ENCODE measurements around the gene PLD2.
"Not testable (repeated sequence)": the region's sequence is repeated elsewhere in the genome, so short reads cannot be mapped to it uniquely, and the experiment has no call there.

PLD2 gene

DNA sequence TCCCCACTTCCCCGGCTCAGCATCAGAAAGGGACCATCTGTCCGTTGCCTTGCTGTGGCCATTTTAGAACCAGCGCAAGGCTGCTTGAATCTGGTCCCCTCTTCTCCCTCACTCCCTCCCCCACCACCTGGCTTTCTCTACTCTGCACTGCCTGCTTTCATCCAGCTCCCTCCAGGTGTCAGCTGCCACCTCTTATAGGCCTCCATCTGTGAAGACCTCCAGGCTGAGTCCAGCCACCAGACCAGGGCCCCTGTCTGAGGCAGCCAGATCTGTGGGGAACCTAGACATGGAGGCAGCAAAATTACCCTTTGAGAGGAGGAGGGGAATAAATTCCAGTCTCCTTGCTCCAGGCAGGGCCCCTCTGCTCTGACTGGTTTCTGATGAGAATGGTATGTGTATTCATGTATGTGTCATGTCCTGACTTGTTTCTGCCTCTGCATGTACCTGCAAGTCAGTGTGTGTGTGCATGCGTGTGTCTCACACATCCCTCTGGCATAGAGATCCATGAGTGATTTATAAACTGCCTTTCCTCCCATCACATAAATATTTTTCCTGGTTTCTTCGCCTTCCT lies 47.2 kb downstream of the PLD2 start:
- TF ChIP-seq, protein P1, sequence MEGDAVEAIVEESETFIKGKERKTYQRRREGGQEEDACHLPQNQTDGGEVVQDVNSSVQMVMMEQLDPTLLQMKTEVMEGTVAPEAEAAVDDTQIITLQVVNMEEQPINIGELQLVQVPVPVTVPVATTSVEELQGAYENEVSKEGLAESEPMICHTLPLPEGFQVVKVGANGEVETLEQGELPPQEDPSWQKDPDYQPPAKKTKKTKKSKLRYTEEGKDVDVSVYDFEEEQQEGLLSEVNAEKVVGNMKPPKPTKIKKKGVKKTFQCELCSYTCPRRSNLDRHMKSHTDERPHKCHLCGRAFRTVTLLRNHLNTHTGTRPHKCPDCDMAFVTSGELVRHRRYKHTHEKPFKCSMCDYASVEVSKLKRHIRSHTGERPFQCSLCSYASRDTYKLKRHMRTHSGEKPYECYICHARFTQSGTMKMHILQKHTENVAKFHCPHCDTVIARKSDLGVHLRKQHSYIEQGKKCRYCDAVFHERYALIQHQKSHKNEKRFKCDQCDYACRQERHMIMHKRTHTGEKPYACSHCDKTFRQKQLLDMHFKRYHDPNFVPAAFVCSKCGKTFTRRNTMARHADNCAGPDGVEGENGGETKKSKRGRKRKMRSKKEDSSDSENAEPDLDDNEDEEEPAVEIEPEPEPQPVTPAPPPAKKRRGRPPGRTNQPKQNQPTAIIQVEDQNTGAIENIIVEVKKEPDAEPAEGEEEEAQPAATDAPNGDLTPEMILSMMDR (IDR thresholded peaks at IDR 0.05; ENCODE audit: low read depth, low read length, missing control alignments): no peak
- DNase-seq (ENCODE audit: low read depth): no peak
- H3K4me3 ChIP-seq (ENCODE audit: low read depth, low read length): no peak overlapping the region

DNA sequence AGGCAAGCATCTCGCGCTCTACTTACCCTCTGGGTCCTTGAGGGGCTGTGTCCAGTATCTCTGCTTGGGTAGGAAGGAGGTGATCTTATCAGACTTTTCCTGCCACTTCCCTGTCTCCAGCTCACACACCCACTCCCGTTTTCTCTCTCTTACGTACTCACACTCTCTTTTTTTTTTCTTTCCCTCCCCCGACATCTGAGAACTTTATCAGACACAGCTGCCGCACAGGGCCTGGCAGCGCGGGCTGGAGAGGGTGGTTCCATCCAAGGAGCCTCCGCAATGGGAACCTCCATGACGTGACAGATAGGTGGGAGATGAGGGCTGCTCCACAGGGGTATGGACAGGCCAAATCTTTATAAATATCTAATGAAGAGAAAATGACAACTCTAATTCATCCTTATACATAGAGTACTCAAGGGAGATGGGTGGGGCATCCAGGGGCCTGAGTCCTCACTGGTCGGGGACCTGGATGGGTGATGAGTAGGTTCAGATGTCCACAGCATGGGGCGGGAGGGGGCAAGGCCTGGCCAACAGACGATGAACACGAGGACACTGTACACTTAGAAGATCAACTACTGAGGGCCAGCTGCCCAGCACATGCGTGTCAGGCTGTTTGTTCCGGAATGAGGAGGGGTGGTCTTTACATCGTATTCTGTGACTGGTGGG lies 49.5 kb downstream of the PLD2 start:
- TF ChIP-seq, protein P1 (IDR thresholded peaks at IDR 0.05; ENCODE audit: low read depth, low read length, missing control alignments): no peak
- no peak overlapping the region for H3K4me3 ChIP-seq (ENCODE audit: low read depth, low read length)
- DNase-seq (ENCODE audit: low read depth): no peak

DNA sequence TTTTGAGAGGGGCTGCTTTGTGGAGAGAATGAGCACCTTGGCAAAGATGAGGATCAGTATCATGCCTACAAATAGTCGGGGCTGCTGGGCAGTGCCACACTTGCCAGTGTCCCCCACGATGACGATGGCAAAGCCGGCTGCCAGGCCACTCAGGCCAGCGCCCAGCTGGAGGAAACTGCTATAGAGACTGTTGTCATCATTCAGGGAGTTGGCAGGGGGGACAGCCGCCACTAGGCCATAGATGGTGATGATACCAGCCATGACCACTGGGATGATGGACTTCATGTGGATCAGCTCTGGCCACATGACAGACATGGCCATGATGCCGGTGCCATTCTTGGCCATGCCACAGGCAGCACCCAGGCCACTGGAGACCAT lies 50.0 kb downstream of the PLD2 start:
- no peak for DNase-seq (ENCODE audit: low read depth)
- TF ChIP-seq, protein P1 (IDR thresholded peaks at IDR 0.05; ENCODE audit: low read depth, low read length, missing control alignments): no peak
- H3K4me3 ChIP-seq (ENCODE audit: low read depth, low read length): no peak overlapping the region

DNA sequence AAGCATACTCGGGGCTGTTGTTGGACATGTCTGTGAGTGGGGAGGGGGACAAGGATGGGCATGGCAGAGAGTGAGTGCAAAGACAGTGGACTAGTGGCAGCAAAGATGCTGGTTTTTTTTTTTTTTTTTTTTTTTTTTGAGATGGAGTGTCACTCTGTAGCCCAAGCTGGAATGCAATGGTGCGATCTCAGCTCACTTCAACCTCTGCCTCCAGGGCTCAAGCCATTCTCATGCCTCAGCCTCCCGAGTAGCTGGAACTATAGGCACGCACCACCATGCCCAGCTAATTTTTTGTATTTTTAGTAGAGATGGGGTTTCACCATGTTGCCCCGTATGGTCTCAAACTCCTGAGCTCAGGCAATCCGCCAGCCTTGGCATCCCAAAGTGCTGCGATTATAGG lies 50.4 kb downstream of the PLD2 start:
- DNase-seq (ENCODE audit: low read depth); H3K4me3 ChIP-seq (ENCODE audit: low read depth, low read length): not testable (repeated sequence)

DNA sequence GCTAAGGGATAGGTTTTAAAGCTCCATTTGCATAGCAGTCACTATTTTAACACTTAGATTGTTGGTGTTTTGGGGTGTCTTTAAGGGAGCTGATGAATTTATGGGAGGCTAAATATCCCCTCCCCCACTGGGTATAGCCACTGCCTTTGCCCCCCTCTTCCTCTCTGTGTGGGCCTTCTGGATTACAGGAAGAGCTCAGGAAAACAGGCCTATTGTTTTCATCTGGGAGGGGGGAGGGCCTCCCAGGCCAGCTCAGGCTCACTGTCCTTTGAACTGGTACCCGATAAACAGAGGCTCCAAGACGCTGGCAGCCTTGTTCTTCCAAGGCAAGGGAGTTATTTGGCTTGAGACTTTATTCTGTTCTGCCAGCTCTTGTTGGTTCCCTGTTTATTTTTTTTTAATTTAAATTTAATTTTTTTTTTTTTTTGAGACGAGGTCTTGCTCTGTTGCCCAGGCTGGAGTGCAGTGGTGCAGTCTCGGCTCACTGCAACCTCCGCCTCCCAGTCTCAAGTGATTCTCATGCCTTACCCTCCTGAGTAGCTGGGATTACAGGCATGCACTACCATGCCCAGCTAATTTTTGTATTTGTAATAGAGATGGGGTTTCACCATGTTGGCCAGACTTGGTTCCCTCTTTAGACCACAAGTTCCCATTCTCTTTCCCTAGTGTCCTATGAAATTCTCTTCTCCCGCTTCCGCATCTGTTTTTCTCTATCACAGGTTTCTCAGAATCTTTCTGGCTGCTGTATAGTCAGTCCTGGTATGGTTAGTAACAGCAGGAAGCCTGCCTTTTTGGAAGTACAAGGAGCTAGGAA lies 51.3 kb downstream of the PLD2 start:
- DNase-seq (ENCODE audit: low read depth): no peak
- TF ChIP-seq, protein P1 (IDR thresholded peaks at IDR 0.05; ENCODE audit: low read depth, low read length, missing control alignments): no peak
- H3K4me3 ChIP-seq (ENCODE audit: low read depth, low read length): no peak overlapping the region

DNA sequence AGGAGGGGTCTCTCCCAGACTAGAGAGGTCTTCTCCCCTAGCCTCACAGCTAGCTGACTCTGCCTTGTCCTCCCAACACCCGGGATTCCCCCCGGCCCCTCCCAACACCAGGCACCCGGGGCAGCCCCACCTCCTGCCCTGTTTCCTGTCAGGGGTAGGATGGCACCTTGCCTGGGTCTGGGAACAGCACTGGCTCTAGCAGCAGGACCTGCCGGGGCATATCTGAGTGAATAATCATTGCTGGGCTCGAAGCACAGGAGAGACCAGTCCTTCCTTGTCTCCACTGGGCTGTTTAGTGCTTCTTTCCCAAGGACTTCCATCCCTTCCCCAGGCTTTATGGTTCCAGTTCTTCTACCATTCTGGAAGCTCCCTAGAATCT lies 51.9 kb downstream of the PLD2 start:
- DNase-seq (ENCODE audit: low read depth): no peak
- TF ChIP-seq, protein P1 (IDR thresholded peaks at IDR 0.05; ENCODE audit: low read depth, low read length, missing control alignments): no peak
- H3K4me3 ChIP-seq (ENCODE audit: low read depth, low read length): no peak overlapping the region

DNA sequence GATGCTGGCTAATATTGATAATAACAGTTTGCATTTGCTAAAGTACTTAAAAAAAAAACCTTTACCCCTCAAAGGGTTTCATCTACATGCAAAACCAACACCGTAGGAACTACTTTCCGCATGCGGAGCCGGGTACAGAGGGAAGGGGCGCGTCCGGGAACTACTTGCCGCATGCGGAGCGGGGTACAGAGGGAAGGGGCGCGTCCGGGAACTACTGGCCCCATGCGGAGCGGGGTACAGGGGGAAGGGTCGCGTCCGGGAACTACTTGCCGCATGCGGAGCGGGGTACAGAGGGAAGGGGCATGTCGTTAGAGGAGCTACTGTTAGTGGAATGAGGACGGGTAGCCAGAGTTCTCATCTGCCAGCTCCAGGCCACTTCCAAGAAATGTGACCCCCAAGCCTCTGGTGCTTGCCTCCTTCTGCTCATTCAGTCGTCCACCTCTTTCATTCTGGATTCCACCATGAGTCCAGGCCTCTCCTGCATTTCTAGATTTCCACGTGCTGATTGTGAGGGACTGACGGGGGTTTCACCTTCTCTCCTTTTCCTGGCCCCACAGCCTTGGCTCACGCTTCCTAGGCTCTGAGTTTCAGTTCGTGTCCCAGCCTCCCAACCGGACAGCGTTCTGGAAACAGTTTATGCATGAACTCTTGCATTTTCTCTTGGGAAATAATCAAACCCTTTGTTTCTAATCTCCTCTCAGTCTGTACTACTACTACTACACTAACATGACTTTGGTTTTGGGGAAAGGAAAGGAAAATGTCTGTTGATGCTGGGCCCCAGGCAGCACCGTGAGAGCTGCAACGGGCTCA lies 53.1 kb downstream of the PLD2 start:
- TF ChIP-seq, protein P1 (IDR thresholded peaks at IDR 0.05; ENCODE audit: low read depth, low read length, missing control alignments): no peak
- no peak for DNase-seq (ENCODE audit: low read depth)
- no peak overlapping the region for H3K4me3 ChIP-seq (ENCODE audit: low read depth, low read length)
